HG02981 (cell line): ENCODE results near the gene RUSC2.
"Not testable (repeated sequence)": the region's sequence is repeated elsewhere in the genome, so short reads cannot be mapped to it uniquely, and the experiment has no call there.

Experiments used
- ATAC-seq: cut with Tn5 transposase; IDR thresholded peaks from one replicate; pipeline ENCODE4 v1.9.1; 2021; ENCODE audit warnings: mild to moderate bottlenecking, moderate library complexity; ENCODE audit not compliant: unreplicated experiment

Gene RUSC2

DNA sequence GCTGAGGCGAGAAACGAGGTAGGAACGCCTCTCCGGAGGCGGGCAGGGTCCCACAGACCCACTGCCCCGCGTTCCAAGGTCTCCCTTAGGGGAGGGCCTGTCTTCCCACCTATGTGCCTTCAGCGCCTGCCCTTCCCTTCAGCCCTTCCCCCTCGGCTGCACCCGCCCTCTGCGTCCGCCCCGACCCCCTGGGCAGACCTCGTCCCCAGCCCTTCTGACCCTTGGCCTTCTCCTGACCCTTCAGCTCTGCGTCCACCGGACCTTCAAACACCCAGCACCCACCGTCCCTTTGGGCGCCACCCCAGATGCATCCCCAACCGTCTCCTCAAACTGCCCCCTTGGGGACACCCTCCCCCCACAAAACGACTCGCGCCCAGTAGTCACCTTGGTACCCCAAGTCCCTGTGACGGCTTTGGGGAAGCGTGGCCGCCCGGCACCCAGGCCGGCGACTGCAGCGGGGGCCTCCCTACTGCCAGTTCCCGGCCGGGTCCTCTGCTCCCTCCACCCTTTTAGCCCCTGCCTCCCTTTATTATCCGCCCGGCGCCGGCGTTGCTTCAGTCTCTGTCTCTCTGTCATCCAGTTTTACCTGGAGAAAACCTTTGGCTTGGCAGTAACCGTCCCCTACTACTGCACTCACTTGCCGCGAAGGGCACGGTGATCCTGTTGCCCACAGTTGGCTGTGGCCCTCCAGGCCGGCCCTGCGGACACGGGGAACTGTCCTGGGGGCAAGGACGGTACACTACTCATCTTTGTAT lies 421 bp downstream of the RUSC2 start:
- no peak for ATAC-seq

DNA sequence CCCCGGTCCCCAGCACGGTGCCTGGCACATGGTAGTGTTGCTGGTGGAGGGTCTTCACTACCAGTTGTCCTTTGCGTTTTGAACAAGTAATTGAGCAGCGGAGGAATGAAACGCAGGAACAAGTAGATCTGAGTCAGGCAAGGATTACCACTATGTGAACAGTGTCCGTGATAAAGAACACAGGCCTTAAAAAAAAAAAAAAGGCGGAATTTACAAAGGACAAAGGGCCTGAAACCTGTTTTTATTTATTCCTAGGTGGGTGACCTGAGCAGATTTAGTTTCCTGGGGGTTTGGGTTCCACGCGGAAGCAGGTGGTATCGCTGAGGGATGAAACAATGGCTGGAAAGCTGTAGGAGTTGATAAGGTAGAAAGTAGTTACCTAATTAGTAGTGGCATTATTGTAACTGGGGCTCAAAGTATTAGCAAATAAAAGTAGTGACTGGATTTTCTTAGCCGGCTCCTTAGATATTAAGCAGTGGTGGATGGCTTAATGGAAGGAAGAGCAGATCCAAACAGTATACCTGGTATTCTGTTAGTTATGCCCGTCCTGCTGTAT lies 1.1 kb downstream of the RUSC2 start:
- ATAC-seq: no peak

DNA sequence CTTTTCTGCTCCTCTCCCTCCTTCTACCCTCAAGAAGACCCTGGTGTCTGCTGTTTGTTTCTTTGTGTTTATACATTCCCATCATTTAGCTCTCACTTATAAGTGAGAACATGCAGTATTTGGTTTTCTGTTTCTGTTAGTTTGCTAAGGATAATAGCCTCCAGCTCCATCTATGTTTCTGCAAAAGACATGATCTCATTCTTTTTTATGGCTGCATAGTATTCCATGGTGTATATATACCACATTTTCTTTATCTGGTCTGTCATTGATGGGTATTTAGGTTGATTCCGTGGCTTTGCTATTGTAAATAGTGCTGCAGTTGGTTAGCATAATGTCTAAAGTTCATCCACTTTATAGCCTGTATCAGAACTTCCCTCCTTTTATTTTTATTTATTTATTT lies 3.2 kb downstream of the RUSC2 start:
- not testable (repeated sequence) for ATAC-seq

DNA sequence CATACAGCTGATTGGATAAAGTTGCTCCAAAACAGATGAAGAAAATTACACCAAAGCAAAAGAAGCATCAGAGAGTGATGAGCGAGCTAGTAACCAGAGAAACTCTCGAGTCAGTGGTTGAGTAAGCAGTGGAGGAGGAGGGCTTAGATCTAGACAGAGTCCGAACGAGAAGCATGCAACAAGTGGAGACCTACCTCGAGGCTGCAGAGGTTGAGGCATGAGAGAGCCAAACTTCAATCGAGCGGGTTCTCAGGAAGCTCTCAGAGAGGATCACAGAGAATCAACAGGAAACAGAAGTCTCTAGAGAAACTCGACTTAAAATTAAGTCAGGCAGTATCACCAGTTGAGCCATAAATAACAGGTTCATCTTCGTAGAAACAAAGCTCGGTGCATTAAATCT lies 6.1 kb downstream of the RUSC2 start:
- ATAC-seq: no peak

DNA sequence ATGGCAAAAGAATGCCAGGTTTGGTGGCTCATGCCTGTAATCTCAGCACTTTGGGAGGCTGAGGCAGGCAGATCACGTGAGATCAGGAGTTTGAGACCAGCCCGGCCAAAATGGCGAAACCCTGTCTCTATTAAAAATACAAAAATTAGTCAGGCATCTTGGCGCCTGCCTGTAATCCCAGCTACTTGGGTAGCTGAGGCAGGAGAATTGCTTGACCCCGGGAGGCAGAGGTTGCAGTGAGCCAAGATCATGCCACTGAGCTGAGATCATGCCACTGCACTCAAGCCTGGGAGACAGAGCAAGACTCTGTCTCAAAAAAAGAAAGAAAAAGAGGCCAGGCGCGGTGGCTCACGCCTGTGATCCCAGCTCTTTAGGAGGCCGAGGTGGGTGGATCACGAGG lies 8.3 kb downstream of the RUSC2 start:
- not testable (repeated sequence) for ATAC-seq

DNA sequence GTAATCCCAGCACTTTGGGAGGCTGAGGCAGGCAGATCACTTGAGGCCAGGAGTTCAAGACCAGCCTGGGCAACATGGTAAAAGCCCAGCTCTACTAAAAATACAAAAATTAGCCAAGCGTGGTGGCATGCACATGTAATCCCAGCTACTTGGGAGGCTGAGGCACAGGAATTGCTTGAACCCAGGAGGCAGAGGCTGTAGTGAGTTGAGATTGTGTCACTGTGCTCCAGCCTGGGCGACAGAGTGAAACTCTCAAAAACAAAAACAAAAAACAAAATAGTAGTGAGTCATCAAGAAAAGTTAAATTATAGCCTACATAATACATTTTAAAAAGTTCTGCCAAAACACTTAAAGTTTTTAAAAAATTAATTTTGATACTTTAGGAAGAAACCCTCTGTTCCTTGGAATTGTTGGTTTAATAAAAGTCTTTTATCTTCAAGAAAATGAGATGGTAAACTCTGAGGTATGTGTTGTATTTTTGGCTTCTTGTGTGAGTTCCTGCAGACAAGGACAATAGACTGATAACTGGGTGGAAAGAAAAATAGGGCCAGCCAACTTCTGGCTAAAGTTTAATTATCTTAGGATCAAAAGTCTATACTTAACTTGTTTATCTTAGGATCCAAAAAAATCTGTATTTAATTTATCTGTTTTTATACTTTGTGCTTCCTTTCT lies 9.3 kb downstream of the RUSC2 start:
- ATAC-seq: no peak

DNA sequence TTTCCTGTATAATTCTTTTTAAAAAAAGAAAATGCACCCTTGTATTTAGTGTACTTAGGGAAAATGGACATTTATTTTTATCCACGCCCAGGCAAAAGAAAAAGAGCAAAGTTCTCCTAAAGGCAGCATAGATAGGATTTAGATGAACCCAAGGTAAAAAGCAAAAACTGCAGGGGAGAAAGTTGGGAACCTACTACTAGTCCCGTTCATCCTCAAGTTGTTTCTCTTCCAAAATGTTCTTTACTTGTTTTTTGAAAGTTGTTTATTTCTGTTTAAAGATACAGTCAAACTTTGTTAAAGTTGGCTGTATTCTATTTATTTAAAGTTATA lies 9.8 kb downstream of the RUSC2 start:
- no peak for ATAC-seq

DNA sequence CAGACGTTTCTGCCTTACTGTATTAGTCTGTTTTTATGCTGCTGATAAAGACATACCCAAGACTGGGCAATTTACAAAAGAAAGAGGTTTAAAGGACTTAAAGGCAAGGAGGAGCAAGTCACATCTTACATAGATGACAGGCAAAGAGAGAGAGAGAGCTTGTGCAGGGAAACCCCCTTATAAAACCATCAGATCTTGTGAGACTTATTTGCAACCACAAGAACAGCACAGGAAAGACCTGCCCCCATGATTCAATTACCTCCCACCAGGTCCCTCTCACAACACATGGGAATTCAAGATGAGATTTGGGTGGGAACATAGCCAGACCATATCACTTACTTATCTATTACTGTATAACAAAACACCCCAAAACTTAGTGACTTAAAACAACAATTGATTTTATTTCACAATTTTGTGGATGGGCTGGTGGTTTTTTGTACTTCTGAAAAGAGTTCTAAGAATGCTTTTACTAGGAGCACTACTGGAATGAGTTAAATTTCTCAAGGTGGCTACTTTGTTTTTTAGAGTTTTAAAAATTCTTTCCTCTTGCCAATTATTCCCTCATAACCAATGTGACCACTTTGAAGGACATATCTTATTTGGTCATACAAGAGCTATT lies 10.3 kb downstream of the RUSC2 start:
- ATAC-seq: no peak

DNA sequence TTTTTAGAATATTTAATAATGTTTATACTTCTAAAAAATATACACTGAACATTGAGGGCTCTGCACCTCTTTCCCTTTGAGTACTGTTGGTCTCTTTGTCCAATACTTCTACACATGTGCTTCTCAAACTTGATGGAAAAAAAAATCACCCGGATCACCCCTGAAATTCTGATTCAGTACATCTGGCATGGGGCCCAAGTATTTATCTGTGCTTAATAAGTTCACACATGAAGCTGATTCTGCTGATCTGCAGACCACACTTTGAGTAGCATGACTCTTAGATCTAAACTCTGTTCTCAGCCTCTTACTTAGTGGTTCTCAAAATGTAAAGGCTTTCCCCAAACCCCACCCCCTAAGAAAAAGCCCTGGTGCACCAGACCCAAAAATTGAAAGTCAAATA lies 12.0 kb downstream of the RUSC2 start:
- ATAC-seq: no peak

DNA sequence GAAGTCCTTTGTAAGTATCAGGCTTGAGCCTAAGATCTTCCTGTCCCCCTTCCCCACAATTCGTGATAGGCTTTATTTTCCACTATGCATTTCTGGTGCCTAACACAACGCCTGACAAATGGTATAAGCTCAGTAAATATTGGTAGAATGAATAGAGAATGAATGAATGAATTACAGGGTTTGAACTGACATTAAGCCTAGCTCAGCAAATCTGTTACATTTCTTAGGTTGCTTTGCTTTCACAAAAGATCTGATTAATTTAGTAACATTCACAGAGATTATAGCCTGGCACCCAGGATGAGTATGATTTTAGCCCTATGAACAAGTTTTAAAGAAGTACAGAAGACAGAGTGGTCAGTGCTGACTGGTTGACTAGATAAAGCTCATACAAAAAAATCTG lies 16.4 kb downstream of the RUSC2 start:
- ATAC-seq: no peak

DNA sequence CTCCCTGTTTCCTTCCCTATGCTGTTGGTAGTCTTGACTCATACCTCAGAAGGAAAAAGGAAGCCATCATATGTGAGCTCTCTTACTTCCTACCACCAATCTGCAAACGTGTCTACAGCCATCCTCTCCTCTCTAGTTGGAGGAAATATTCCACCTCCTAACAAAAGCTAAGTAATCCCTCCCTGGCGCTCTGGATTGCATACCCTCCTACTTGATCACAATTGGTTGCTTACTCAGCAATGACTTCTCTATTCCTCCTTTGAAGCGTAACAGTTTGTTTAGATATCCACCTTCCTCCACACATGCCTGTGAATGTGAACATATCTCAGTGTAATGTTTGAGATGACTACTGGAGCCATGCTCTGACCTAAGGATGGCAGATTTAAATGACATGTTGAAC lies 18.2 kb downstream of the RUSC2 start:
- ATAC-seq: no peak

DNA sequence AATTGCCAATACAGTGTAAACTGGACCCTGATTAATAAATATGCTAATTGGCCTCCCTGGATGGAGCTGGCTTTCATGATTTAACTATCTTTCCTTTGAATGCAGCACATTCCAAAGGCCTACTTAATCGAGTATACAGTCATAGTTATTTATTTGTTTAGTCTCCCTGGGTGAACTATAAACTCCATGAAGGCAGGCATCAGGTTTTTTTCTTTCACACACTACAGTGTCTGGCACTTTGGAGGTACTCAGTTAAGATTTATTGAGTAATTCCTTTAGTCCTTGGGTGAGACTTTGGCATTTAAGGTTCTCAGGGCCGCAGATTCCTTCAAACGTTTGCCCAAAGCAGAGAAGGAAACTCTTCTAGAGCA lies 20.5 kb downstream of the RUSC2 start:
- ATAC-seq: no peak

DNA sequence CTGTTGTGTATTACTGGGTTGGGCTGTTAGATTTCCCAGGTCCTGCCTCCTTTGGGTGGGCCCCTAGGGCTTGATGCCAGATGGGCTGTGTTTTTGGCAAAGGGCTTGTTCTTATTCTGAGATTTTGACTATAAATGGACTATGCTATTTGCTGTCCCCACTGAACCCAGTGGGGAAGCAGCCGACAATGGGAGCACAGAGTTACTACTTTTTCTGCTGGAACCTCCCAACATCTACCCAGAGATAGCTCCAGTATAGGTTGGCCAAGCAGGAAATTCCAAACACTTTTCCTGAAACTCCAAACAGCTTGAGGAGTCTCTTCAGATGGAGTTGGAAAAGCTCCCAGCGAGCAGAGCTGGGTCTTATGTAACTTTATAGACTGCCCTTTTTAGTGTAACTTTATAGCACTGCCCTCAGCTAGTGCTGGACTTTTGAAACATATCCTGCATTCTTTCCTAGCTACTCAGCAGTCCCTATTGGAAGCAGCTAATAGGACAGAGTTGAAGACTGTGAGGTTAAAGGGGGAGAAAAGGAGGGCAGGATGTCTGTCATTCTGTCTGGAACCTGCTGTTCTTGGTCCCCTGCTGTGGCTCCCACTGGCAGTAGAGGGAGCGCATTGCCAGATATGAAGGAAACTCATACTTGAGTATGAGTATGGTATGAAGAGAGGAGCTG lies 21.0 kb downstream of the RUSC2 start:
- no peak for ATAC-seq

DNA sequence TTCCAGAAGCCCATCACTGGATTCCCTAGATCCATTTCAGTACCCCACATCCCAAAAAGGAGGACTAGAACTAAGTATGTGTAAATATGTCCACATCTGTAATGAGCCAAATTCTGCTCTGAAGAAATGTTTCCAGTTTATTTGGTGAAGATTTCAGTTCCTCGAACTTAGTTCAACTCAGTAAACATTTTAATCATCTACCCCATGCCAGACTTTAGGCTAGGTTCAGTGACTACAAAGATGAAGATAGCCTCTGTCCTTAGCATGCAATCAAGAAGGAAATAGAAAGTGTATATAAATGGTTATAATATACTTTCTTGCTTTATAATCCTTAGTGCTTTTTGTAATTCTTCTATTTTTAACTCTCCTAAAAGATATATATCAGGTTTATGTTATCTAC lies 21.5 kb downstream of the RUSC2 start:
- no peak for ATAC-seq

DNA sequence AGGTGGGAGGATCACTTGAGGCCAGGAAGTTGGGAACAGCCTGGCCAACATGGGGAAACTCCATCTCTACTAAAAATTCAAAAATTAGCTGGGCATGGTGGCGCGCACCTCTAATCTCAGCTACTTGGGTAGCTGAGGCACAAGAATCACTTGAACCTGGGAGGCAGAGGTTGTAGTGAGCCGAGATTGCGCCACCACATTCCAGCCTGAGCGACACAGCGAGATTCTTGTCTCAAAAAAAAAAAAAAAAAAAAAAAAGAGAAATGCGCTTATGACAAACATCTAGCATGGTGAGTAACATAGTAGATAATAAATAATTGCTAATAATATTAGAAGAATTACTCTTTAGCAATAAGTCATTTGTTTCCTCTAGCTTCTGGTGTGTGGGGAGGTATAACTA lies 25.9 kb downstream of the RUSC2 start:
- ATAC-seq: no peak

DNA sequence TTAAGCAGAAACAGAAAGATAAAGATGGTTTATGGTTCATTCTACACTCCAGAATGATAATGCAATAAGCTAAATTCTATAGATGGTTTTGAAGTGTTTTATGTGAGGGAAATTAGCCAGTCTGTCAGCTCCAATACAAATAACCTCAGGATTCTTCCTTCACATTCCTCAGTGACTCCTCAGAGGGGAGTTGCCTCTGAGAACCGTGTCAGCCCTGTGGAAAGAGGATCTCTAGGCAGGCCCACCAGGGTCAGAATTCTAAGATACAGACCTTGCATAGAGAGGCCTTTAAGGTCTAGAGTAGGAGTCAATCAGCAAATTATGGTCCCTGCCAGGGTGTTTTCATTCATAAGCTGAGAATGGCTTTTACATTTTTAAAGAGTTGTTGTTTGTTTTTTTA lies 26.6 kb downstream of the RUSC2 start:
- ATAC-seq: no peak

DNA sequence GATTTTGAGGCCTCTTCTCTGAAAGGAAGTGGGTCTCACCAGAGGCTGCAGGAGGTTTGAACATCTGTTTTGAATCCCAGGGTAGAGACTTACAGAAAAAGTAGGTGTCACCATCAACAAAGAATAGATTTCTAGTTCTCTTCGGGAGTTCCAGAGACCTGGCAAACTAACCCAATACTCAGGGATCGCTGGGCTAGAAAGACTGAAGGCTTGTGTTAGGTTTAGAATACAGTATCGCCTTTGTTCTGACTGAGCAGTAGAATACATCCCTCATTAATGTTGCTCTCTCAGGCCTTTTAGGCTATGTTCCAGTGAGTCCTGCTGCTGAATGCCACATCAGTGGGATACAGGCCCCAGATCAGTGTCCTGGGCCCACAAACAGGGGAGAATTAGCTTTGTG lies 27.2 kb downstream of the RUSC2 start:
- ATAC-seq: no peak

DNA sequence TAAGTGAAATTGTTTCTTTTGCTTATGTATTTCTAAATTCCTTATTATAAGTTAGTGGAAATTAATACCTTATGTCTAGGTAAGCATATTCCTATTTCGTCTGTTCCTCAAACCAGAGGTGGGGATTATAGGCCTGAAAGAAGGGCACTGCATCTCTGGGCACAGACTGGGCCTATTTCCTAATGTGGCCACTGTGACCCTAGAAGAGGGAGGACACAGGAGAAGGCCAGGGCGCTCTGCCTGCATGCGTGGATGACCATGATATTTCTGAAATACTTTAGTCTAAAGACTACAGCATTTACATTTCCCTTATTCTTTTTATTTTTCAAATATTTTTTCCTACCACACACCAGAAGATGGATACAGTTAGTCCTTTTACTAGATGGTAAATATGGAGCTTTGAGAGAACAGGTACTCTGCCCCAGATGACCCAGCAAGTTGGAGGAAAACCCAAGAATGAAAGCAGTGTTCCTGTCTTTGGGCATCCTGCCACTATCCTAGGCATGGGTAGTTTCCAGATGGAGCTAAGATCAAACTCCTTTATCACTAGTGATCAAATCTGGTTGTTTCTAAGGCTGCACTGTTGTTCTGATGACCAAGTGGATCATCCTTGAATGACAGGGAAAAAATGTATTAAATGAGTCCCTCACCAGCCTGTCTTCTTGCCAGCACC lies 27.8 kb downstream of the RUSC2 start:
- no peak for ATAC-seq

DNA sequence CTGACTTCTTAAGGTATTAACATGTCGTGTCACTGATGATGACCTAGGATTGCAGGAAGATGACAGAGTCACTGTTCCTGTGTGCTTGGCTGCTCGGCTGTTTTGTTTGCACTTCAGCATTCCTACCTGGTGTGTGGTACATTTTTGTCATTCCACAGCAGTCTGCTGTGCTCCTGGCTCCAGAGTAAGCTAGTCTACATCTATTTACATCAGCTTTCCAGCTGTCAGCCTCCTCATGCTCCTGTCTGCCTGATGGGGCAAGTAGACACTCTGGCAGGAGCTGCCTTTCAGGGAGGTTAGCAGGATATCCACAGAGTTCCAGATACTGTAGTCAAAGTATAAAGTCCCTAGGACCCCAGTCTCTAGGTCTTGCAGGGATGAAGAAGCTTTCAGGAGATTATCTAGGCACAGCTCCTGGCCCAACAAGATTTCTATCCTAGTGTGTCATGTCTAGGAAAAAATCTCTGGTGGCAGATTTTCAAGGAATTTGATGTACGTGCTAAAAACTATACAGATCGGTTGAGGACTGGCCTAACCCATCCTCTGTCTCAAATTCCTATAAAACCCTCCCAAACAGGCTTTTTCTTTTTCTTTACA lies 28.4 kb downstream of the RUSC2 start:
- no peak for ATAC-seq

DNA sequence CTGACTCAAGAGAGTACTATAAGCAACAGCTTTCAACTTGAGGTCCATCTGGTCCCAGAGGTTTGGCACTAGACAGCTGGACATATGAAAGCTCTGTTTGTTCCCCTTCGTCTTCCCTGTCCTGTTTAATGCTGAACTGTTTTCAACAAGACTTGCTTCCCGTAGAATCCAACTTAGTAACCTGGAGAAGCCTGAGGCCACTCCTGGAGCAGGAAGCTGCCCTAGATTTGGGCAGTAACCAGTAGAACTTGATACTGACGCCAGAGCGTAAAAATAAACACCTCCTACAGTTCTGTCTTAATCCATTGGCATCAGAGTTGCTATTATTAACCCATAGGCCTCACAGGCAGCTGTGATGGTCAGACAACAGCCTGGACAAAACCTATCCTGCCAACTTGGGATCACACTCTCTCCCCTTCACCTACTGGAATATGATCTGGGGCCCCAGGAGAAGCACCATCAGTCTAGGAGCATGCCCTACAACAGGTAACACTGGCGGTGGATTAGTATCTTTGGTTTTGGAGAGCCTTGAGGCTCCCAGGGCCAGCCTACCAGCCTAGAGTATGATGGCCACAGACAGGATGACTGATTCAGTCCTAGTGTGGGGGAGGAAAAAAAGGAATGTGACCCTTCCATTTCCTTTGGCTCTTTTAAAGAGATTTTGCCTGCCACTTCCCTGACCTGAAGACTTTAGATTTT lies 29.2 kb downstream of the RUSC2 start:
- no peak for ATAC-seq
